MCF 10A (cell line): Measurements from ENCODE around the gene SLC9B2. TPM values are rescaled to one million over a fixed set of nuclear protein-coding genes. Genes with fewer than 3 reads are reported as not detected.

Experiments used
- BruUV-seq: library from RNA; stranded (reverse); fragments of 400-500 nt; replicated peaks from 2 replicates; lab custom pipeline; 2021; lab: Mats Ljungman, UMichigan
- CTCF ChIA-PET: fragments of 300-600 bp; sonication (Branson Sonifier 250); formaldehyde crosslinking; extraction: SDS; loops from one replicate; lab custom pipeline; 2021; ENCODE audit warnings: antibody characterized with exemption, inconsistent platforms; lab: Yijun Ruan, JAX
- POLR2A ChIA-PET: fragments of 300-600, 350-650 bp; sonication (Branson Sonifier 250); formaldehyde crosslinking; extraction: SDS; loops from one replicate; lab custom pipeline; 2020; ENCODE audit warnings: antibody characterized with exemption, inconsistent platforms; lab: Yijun Ruan, JAX
- DNase-seq: peaks from one replicate; pipeline ENCODE4 v3.0.0-alpha.2; 2018; ENCODE audit not compliant: unreplicated experiment
- H3K27ac Mint-ChIP-seq: one replicate; pipeline ENCODE4 v1.8.0; 2022; ENCODE audit warnings: mild to moderate bottlenecking, low read depth, mixed read lengths; ENCODE audit not compliant: unreplicated experiment
- H3K27me3 Mint-ChIP-seq: one replicate; pipeline ENCODE4 v1.8.0; 2022; ENCODE audit warnings: mixed read lengths; ENCODE audit not compliant: insufficient read depth, unreplicated experiment
- H3K36me3 Mint-ChIP-seq: one replicate; pipeline ENCODE4 v1.8.0; 2022; ENCODE audit warnings: mild to moderate bottlenecking, moderate library complexity, mixed read lengths; ENCODE audit not compliant: insufficient read depth, unreplicated experiment
- H3K4me1 Mint-ChIP-seq: one replicate; pipeline ENCODE4 v1.8.0; 2022; ENCODE audit warnings: mixed read lengths; ENCODE audit not compliant: insufficient read depth, unreplicated experiment
- H3K4me3 Mint-ChIP-seq: one replicate; pipeline ENCODE4 v1.8.0; 2022; ENCODE audit warnings: mild to moderate bottlenecking, moderate library complexity, mixed read lengths; ENCODE audit not compliant: unreplicated experiment
- H3K9me3 Mint-ChIP-seq: one replicate; pipeline ENCODE4 v1.8.0; 2022; ENCODE audit warnings: mixed read lengths; ENCODE audit not compliant: unreplicated experiment
- intact Hi-C: fragments of 100-400 bp; cut with micrococcal nuclease; formaldehyde crosslinking; loops from 2 replicates; pipeline ENCODE4 v1.14.1; 2022
- total RNA-seq: library from RNA; stranded (reverse); gene quantifications from 2 replicates; pipeline ENCODE4 v1.2.3, GENCODE V29; 2022
- TF ChIP-seq, protein P1 (sequence below): fragments of 200-600 bp; IDR thresholded peaks from one replicate; pipeline ENCODE4 v1.8.0; 2022; ENCODE audit warnings: antibody characterized with exemption, mild to moderate bottlenecking; ENCODE audit not compliant: unreplicated experiment

Gene SLC9B2
- total RNA-seq, 1 experiment from 2014 or later: 28.7 TPM

- Mint-ChIP-seq H3K27ac (no peak overlapping the region), H3K27me3 (no peaks in the 10 kb centered on the region), H3K4me3 (no peak overlapping the region), H3K36me3 (peaks cover 13% of the 10 kb centered on the region), H3K9me3 (no peaks in the 10 kb centered on the region), H3K4me1 (no peaks in the 10 kb centered on the region)
- POLR2A ChIA-PET: no interaction called here
- CTCF ChIA-PET: no interaction called here
- BruUV-seq: no TSS peak
- intact Hi-C loops: no loop called here
- DNase-seq: no peak
- TF ChIP-seq, protein P1, sequence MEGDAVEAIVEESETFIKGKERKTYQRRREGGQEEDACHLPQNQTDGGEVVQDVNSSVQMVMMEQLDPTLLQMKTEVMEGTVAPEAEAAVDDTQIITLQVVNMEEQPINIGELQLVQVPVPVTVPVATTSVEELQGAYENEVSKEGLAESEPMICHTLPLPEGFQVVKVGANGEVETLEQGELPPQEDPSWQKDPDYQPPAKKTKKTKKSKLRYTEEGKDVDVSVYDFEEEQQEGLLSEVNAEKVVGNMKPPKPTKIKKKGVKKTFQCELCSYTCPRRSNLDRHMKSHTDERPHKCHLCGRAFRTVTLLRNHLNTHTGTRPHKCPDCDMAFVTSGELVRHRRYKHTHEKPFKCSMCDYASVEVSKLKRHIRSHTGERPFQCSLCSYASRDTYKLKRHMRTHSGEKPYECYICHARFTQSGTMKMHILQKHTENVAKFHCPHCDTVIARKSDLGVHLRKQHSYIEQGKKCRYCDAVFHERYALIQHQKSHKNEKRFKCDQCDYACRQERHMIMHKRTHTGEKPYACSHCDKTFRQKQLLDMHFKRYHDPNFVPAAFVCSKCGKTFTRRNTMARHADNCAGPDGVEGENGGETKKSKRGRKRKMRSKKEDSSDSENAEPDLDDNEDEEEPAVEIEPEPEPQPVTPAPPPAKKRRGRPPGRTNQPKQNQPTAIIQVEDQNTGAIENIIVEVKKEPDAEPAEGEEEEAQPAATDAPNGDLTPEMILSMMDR: no peak
Observed at GRCh38 chr4:103118166-103118565, 41.6 kb upstream of the SLC9B2 start.

- TF ChIP-seq, protein P1: no peak
- Mint-ChIP-seq H3K4me1 (no peaks in the 10 kb centered on the region), H3K27ac (no peak overlapping the region), H3K4me3 (no peak overlapping the region), H3K36me3 (peaks cover 5% of the 10 kb centered on the region), H3K27me3 (no peaks in the 10 kb centered on the region), H3K9me3 (no peaks in the 10 kb centered on the region)
- intact Hi-C loops: no loop called here
- no peak for DNase-seq
- ChIA-PET CTCF (no interaction called here), POLR2A (interaction anchor here (0.9 to 2.1 kb wide), 2 partner anchors 11 to 12 kb away, joined by 3 to 10 read pairs; partner anchors contain the start of gene BDH2)
- no TSS peak for BruUV-seq
Observed at GRCh38 chr4:103111598-103111997, 35.0 kb upstream of the SLC9B2 start.

GRCh38 chr4:103108542-103108941 lies 32.0 kb upstream of the SLC9B2 start:
- no peak for DNase-seq
- Mint-ChIP-seq H3K27ac (no peak overlapping the region), H3K4me3 (no peak overlapping the region), H3K9me3 (no peaks in the 10 kb centered on the region), H3K27me3 (no peaks in the 10 kb centered on the region), H3K36me3 (peaks cover 9% of the 10 kb centered on the region), H3K4me1 (no peaks in the 10 kb centered on the region)
- ChIA-PET CTCF (interaction anchor here (0.7 to 1.1 kb wide), 3 partner anchors 8 to 241 kb away, joined by 3 to 5 read pairs (median 4); partner anchors contain the start of gene BDH2), POLR2A (interaction anchor here (2.0 kb wide), 1 partner anchor 8 kb away, joined by 10 read pairs; the partner anchor contains the start of gene BDH2)
- TF ChIP-seq, protein P1: no peak
- intact Hi-C loops: no loop called here
- no TSS peak for BruUV-seq

- intact Hi-C loops: no loop called here
- Mint-ChIP-seq H3K9me3 (no peaks in the 10 kb centered on the region), H3K36me3 (peaks cover 9% of the 10 kb centered on the region), H3K4me1 (no peaks in the 10 kb centered on the region), H3K27me3 (no peaks in the 10 kb centered on the region), H3K4me3 (no peak overlapping the region), H3K27ac (no peak overlapping the region)
- BruUV-seq: no TSS peak
- TF ChIP-seq, protein P1: no peak
- POLR2A ChIA-PET: interaction anchor here (1.1 kb wide), 1 partner anchor 345 kb away, joined by 3 read pairs; the partner anchor contains the start of gene MANBA
- CTCF ChIA-PET: no interaction called here
- DNase-seq: no peak
Observed at GRCh38 chr4:103105558-103106356, 29.2 kb upstream of the SLC9B2 start.
